IMR-90 (cell line): Measurements from ENCODE around the gene CAMTA1. TPM values are rescaled to one million over a fixed set of nuclear protein-coding genes. Genes with fewer than 3 reads are reported as not detected.
A peak's percentile ranks its signal among the peaks of the same experiment; 100 is the strongest.

Experiments
- ATAC-seq: fragments of 200-7000 bp; cut with Tn5 transposase; 2 replicates; pipeline ENCODE4 v1.9.1; 2020; ENCODE audit warnings: low read depth, mild to moderate bottlenecking, moderate library complexity
- BruUV-seq: library from RNA; stranded (reverse); fragments of 400-500 nt; replicated peaks from 2 replicates; lab custom pipeline; 2021; lab: Mats Ljungman, UMichigan
- CTCF ChIA-PET: fragments of 300-600 bp; formaldehyde crosslinking; extraction: SDS; loops from one replicate; lab custom pipeline; 2021; ENCODE audit warnings: antibody characterized with exemption; lab: Yijun Ruan, JAX
- POLR2A ChIA-PET: fragments of 300-600 bp; sonication (Branson Sonifier 250); formaldehyde crosslinking; loops from one replicate; lab custom pipeline; 2022; ENCODE audit warnings: antibody characterized with exemption; ENCODE audit not compliant: unreplicated experiment; lab: Charles Lee
- DNase-seq: peaks from one replicate; pipeline ENCODE4 v3.0.0; 2013
- H2AFZ ChIP-seq: replicated peaks from 2 replicates; pipeline ENCODE3; 2013; ENCODE audit warnings: low read length, mild to moderate bottlenecking; ENCODE audit not compliant: poor library complexity
- H2AK5ac ChIP-seq: 2 replicates; pipeline ENCODE4 v1.6.1; 2013; ENCODE audit warnings: low read depth, low read length, inconsistent platforms
- H2AK9ac ChIP-seq: replicated peaks from 2 replicates; pipeline ENCODE3; 2013; ENCODE audit warnings: mild to moderate bottlenecking, low read depth, low read length, moderate library complexity; ENCODE audit not compliant: poor library complexity
- H2BK120ac ChIP-seq: 2 replicates; pipeline ENCODE4 v1.6.1; 2013; ENCODE audit warnings: low read depth, low read length, inconsistent platforms
- H2BK15ac ChIP-seq: 3 replicates; pipeline ENCODE4 v1.6.1; 2013; ENCODE audit warnings: low read depth, low read length, inconsistent platforms
- H2BK20ac ChIP-seq: 2 replicates; pipeline ENCODE4 v1.6.1; 2013; ENCODE audit warnings: low read depth, mild to moderate bottlenecking, inconsistent platforms, low read length, moderate library complexity
- H2BK5ac ChIP-seq: 2 replicates; pipeline ENCODE4 v1.6.1; 2013; ENCODE audit warnings: mild to moderate bottlenecking, low read depth, low read length, inconsistent platforms; ENCODE audit not compliant: poor library complexity, severe bottlenecking
- H3K14ac ChIP-seq: replicated peaks from 2 replicates; pipeline ENCODE4 v1.6.1; 2013; ENCODE audit warnings: low read depth, low read length, inconsistent platforms
- H3K18ac ChIP-seq: 2 replicates; pipeline ENCODE4 v1.6.1; 2013; ENCODE audit warnings: low read depth, low read length, control low read depth
- H3K23ac ChIP-seq: 2 replicates; pipeline ENCODE4 v1.6.1; 2013; ENCODE audit warnings: low read depth, low read length, inconsistent platforms
- H3K27ac ChIP-seq: 2 replicates; pipeline ENCODE4 v1.5.1; 2013; ENCODE audit warnings: mild to moderate bottlenecking, control low read depth, low read length; ENCODE audit not compliant: insufficient read depth
- H3K27me3 ChIP-seq: 2 replicates; pipeline ENCODE4 v1.6.1; 2013; ENCODE audit warnings: low read length; ENCODE audit not compliant: control insufficient read depth, insufficient read depth
- H3K36me3 ChIP-seq: 2 replicates; pipeline ENCODE4 v1.6.1; 2013; ENCODE audit warnings: low read length, mixed read lengths; ENCODE audit not compliant: control insufficient read depth, insufficient read depth
- H3K4ac ChIP-seq: 2 replicates; pipeline ENCODE4 v1.6.1; 2013; ENCODE audit warnings: low read depth, low read length, inconsistent platforms
- H3K4me1 ChIP-seq: 2 replicates; pipeline ENCODE4 v1.6.1; 2013; ENCODE audit warnings: low read length, mixed read lengths; ENCODE audit not compliant: control insufficient read depth, insufficient read depth
- H3K4me2 ChIP-seq: 2 replicates; pipeline ENCODE4 v1.6.1; 2013; ENCODE audit warnings: low read depth, mild to moderate bottlenecking, control low read depth, low read length, moderate library complexity
- H3K4me3 ChIP-seq: 2 replicates; pipeline ENCODE4 v1.5.1; 2013; ENCODE audit warnings: low read depth, mild to moderate bottlenecking, control low read depth, low read length, moderate library complexity; ENCODE audit not compliant: insufficient read depth
- H3K56ac ChIP-seq: 2 replicates; pipeline ENCODE4 v1.6.1; 2013; ENCODE audit warnings: low read length, inconsistent platforms; ENCODE audit not compliant: insufficient read depth; ENCODE audit errors: extremely low read depth
- H3K79me1 ChIP-seq, 2 experiments: 2 replicates each; pipeline ENCODE4 v1.6.1; 2013; ENCODE audit warnings: low read length in 2 of 2, inconsistent platforms in 1 of 2, low read depth in 1 of 2
- H3K9ac ChIP-seq: 2 replicates; pipeline ENCODE4 v1.6.1; 2013; ENCODE audit warnings: low read depth, low read length, control low read depth
- H3K9me1 ChIP-seq: 2 replicates; pipeline ENCODE4 v1.6.1; 2013; ENCODE audit warnings: low read length, inconsistent platforms; ENCODE audit not compliant: insufficient read depth
- H3K9me3 ChIP-seq: 2 replicates; pipeline ENCODE4 v1.6.1; 2013; ENCODE audit warnings: low read length; ENCODE audit not compliant: control insufficient read depth, insufficient read depth
- H4K20me1 ChIP-seq: 2 replicates; pipeline ENCODE4 v1.6.1; 2013; ENCODE audit warnings: low read length, inconsistent platforms; ENCODE audit not compliant: insufficient read depth
- H4K5ac ChIP-seq: 2 replicates; pipeline ENCODE4 v1.6.1; 2013; ENCODE audit warnings: mild to moderate bottlenecking, low read depth, low read length, control low read depth
- H4K8ac ChIP-seq, 2 experiments: 2 replicates each; pipeline ENCODE4 v1.6.1; 2013; ENCODE audit warnings: low read depth in 2 of 2, low read length in 2 of 2, control low read depth in 1 of 2, inconsistent platforms in 1 of 2
- H4K91ac ChIP-seq: 2 replicates; pipeline ENCODE4 v1.6.1; 2013; ENCODE audit warnings: low read depth, low read length, inconsistent platforms; ENCODE audit not compliant: insufficient read depth
- BHLHE40 ChIP-seq: fragments of 150-350 bp; IDR thresholded peaks from 2 replicates; pipeline ENCODE4 v1.6.1; 2016; ENCODE audit warnings: mild to moderate bottlenecking, low read depth, low read length
- CEBPB ChIP-seq: IDR thresholded peaks from 2 replicates; pipeline ENCODE4 v1.6.1; 2012; ENCODE audit warnings: low read depth, low read length, improper control_type of control experiment
- MAFK ChIP-seq: IDR thresholded peaks from 2 replicates; pipeline ENCODE4 v1.6.1; 2012; ENCODE audit warnings: low read depth, low read length, improper control_type of control experiment
- MAZ ChIP-seq: IDR thresholded peaks from 2 replicates; pipeline ENCODE4 v1.6.1; 2012; ENCODE audit warnings: low read depth, mild to moderate bottlenecking, low read length, improper control_type of control experiment, moderate library complexity, borderline replicate concordance
- RAD21 ChIP-seq: IDR thresholded peaks from 2 replicates; pipeline ENCODE4 v1.6.1; 2012; ENCODE audit warnings: low read length, improper control_type of control experiment
- WGBS, 2 experiments: methylation state at CpG; one replicate each; pipeline versions ENCODE4 v1.1.5 to v1.1.7; 2013; ENCODE audit warnings: missing lambda C conversion rate in 2 of 2; ENCODE audit not compliant: insufficient read length in 1 of 2; ENCODE audit errors: extremely low coverage in 2 of 2; 5-methylcytosine and 5-hydroxymethylcytosine counted together
- dilution Hi-C: fragments of 300-500 bp; cut with HindIII; formaldehyde crosslinking; loops from one replicate; pipeline ENCODE4 v1.14.3; 2018; ENCODE audit warnings: low sequenced_read_pairs; ENCODE audit not compliant: unreplicated experiment
- in situ Hi-C: fragments of 300-500 bp; cut with MboI; formaldehyde crosslinking; loops from 3 replicates; pipeline ENCODE4 v1.14.3; 2019; ENCODE audit warnings: low sequenced_read_pairs, inconsistent platforms, mixed read lengths
- intact Hi-C: fragments of 100-400 bp; cut with micrococcal nuclease; formaldehyde crosslinking; loops from 2 replicates; pipeline ENCODE4 v1.10.0; 2022
- polyA plus RNA-seq, 3 experiments: library from polyadenylated mRNA; depleted of rRNA; stranded (reverse); fragments of >200 nt; gene quantifications; 2 replicates each; pipeline ENCODE4 v1.2.3, GENCODE V29; 2012; ENCODE audit warnings: low replicate concordance in 1 of 3
- total RNA-seq: library from RNA; depleted of rRNA; stranded (reverse); fragments of >200 nt; gene quantifications from 2 replicates; pipeline ENCODE4 v1.2.3, GENCODE V29; 2012

CAMTA1 gene
- total and polyA plus RNA-seq, 2 of the 4 experiments (the other 2 are of a cell fraction), result 35.5 to 74.3 TPM

DNA sequence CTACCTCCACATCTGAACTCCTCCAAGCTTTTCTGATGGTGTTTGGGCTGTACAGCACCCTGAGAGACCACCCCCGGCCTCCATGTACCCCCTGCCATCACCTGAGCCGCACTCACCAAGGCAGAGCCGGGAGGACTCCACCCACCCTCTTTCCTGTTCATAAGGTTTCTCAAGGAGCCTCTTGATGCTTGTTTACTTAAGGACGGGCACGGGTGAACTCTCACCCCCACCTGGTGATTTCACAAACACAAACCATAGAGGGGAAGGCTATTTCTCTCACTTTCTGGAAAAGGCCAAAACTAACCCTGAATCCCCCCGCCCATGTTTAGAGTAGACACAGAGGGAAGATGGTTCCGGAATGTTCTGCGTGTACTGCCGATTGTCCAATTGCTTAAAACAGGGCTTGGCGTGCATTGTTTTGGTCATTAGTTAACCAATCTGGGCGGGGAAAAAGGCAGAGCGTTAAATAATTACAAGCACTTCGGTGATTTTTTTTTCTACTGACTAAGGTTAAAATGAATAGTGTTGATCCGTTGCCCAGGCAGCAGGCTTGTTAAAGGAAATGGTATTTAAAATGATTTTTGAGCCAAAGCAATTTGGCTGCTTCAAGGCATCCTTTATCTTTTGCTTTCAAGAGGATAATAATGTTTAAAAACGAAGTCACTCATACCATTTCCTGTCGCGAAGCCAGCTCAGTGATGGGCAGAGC is 706.0 kb downstream of the CAMTA1 start:
- Histone ChIP-seq H3K4me3 (no peak overlapping the region), H2AFZ (peak overlapping the region; percentile 79)

More for the DNA sequence above, 706.0 kb downstream of the CAMTA1 start:
- DNase-seq (peak; percentile 77), ATAC-seq (peak; percentile 49)
- H3K23ac ChIP-seq, result no peak overlapping the region
- H3K56ac ChIP-seq, result no peak overlapping the region
- H2BK120ac ChIP-seq, result peak overlapping the region; percentile 68
- peak overlapping the region; percentile 14; the same call in 1 of the 2 replicates for H2AK5ac ChIP-seq
- H3K4ac ChIP-seq, result peak overlapping the region; percentile 45; the same call in 1 of the 2 replicates
- peak overlapping the region; percentile 56 for H4K91ac ChIP-seq
- H3K9me3 ChIP-seq, result no peaks in the 10 kb centered on the region
- dilution Hi-C loops, result no loop called here
- no peaks in the 10 kb centered on the region for H4K20me1 ChIP-seq
- BruUV-seq, result no TSS peak
- ChIA-PET POLR2A (no interaction called here), CTCF (no interaction called here)
- H3K36me3 ChIP-seq, result no peaks in the 10 kb centered on the region
- peak overlapping the region; percentile 4; the same call in 1 of the 2 replicates for H3K9ac ChIP-seq
- H3K9me1 ChIP-seq, result peaks cover 5% of the 10 kb centered on the region
- peak overlapping the region; percentile 5; the same call in 1 of the 2 replicates for H3K14ac ChIP-seq
- no peak overlapping the region for H3K18ac ChIP-seq
- H2BK20ac ChIP-seq, result no peak overlapping the region
- TF ChIP-seq CEBPB (no peak), MAFK (peak; percentile 76), RAD21 (no peak), BHLHE40 (0 out of 2 replicates have a peak, but pooled peaks have one; percentile 11), MAZ (no peak)
- H2BK15ac ChIP-seq, result 0 out of 3 replicates have a peak overlapping the region, but pooled peaks have one; percentile 17
- H3K27me3 ChIP-seq, result no peaks in the 10 kb centered on the region
- H3K27ac ChIP-seq, result peak overlapping the region; percentile 59
- H3K79me1 ChIP-seq, result no peaks in the 10 kb centered on the region
- peak overlapping the region; percentile 1 for H2BK5ac ChIP-seq
- in situ Hi-C loops, result no loop called here
- intact Hi-C loops, result no loop called here
- peak overlapping the region; percentile 23 for H3K4me2 ChIP-seq
- H3K4me1 ChIP-seq, result peaks cover 9% of the 10 kb centered on the region
- H2AK9ac ChIP-seq, result no peak overlapping the region
- WGBS, 2 experiments, result 8% methylated on average over 8 of the region's 17 CpGs; no CpG with 5 or more reads in 1 of the 2 experiments
- H4K8ac ChIP-seq, result peak overlapping the region; percentile 72 to 77
- peak overlapping the region; percentile 16; the same call in 1 of the 2 replicates for H4K5ac ChIP-seq
